SK-N-MC (cell line): ENCODE results near the gene LIM2.
"Not testable (repeated sequence)": the region's sequence is repeated elsewhere in the genome, so short reads cannot be mapped to it uniquely, and the experiment has no call there.

ENCODE experiments used
- DNase-seq: peaks from one replicate; pipeline ENCODE4 v3.0.0-alpha.2; 2011; ENCODE audit warnings: low read depth, low spot score
- H3K27ac ChIP-seq: fragments of 200-600 bp; sonication (generic); 2 replicates; pipeline ENCODE4 v1.5.1; 2016; ENCODE audit warnings: mixed run types
- H3K36me3 ChIP-seq: fragments of 200-600 bp; sonication (generic); 2 replicates; pipeline ENCODE4 v1.6.1; 2017; ENCODE audit warnings: antibody characterized with exemption, low read length, mixed read lengths; ENCODE audit not compliant: insufficient read depth
- H3K4me3 ChIP-seq: fragments of 200-600 bp; sonication (generic); 2 replicates; pipeline ENCODE4 v1.5.1; 2016
- H3K9ac ChIP-seq: fragments of 200-600 bp; sonication (generic); 2 replicates; pipeline ENCODE4 v1.8.0; 2017; ENCODE audit warnings: mixed run types, mixed read lengths; ENCODE audit not compliant: insufficient read length
- H3K9me3 ChIP-seq: fragments of 200-600 bp; sonication (generic); 2 replicates; pipeline ENCODE4 v1.6.1; 2017; ENCODE audit warnings: low read depth, mild to moderate bottlenecking, antibody characterized with exemption, low read length, moderate library complexity, mixed read lengths
- EZH2 ChIP-seq: fragments of 200-600 bp; sonication (generic); IDR thresholded peaks from one replicate; pipeline ENCODE4 v1.6.1; 2017; ENCODE audit warnings: antibody characterized with exemption
- FOXP2 ChIP-seq: optimal IDR thresholded peaks from 2 replicates; pipeline ENCODE3; 2011; ENCODE audit warnings: mild to moderate bottlenecking, moderate library complexity; ENCODE audit not compliant: insufficient read depth; ENCODE audit errors: extremely low read length, control extremely low read depth
- POLR2AphosphoS5 ChIP-seq: IDR thresholded peaks from 2 replicates; pipeline ENCODE4 v1.6.1; 2012; ENCODE audit warnings: mild to moderate bottlenecking, low read depth, low read length, borderline replicate concordance

LIM2 gene, protein sequence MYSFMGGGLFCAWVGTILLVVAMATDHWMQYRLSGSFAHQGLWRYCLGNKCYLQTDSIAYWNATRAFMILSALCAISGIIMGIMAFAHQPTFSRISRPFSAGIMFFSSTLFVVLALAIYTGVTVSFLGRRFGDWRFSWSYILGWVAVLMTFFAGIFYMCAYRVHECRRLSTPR

DNA sequence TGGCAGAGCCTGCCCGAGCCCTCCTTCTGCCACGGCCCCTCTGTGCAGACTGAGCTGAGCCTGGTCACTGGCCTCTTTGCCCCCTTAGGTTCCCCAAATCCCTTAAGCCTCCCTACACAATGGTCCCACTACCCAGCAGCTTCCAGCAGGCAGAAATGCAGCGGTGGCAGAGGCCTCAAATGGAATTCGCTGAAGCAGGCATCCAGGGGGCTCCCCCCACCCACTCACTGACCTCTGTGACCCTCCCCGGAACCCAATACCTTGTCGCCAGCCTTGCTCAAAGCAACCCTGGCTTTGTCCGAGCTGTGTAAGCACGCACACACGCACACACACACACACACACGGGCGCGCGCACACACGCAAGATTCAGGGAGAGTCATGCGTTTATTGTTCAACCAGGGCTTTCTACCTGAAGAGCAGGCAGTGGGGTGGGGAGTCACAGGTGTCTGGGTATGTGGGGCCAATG, at the start of gene LIM2:
Gene LIM2, minus strand, starts transcription at position 51 of the 466 bp plus-strand sequence. CDS start 531 bp downstream, outside the sequence.
- Histone ChIP-seq H3K4me3 (no peak within 1 kb of the TSS), H3K9ac (no peak within 1 kb of the TSS)

DNA sequence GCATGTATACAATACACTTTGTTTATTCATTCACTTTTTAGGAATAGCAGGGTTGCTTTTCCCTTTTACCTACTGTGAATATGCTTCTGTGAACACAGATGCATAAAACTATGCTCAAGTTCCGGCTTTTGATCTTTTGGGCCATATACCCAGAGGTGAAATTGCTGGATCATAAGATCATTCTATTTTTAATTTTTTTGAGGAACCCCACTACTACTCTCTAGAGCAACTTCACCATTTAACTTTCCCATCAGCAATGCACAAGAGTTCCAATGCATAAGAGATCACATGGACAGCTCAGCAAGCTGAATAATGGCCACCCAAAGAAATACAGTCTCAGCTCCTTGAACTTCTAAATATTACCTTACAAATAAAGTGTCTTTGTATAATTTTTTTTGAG, 46.7 kb upstream of the LIM2 start:
- H3K9me3 ChIP-seq = no peaks in the 10 kb centered on the region
- H3K4me3 ChIP-seq = no peak overlapping the region
- H3K27ac ChIP-seq = no peak overlapping the region
- no peak for DNase-seq
- no peaks in the 10 kb centered on the region for H3K36me3 ChIP-seq
- TF ChIP-seq EZH2 (no peak), FOXP2 (no peak)
- no peak overlapping the region for H3K9ac ChIP-seq

More for the DNA sequence above, at the start of gene LIM2:
- Histone ChIP-seq H3K36me3 (no peaks in the 10 kb centered on the region), H3K9me3 (no peaks in the 10 kb centered on the region), H3K27ac (no peak within 1 kb of the TSS)
- TF ChIP-seq EZH2 (no peak), FOXP2 (no peak), POLR2AphosphoS5 (no peak)
- no peak for DNase-seq

DNA sequence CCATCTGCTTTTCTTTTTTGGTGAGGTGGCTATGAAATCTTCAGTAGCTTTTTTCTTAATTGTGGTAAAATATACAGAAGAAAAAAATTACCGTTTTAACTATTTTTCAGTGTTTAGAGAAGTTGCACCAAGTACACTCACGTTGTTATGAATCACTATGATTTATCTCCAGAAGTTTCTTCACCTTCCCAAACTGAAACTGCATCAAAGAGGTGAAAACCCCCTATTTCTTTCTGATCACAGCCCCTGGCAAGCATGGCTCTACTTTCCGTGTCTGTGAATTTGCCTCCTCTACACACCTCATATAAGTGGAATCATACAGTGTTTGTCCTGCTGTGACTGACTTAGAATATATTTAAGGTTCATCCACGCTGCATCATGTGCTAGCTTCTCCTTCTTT, 45.3 kb upstream of the LIM2 start:
- Histone ChIP-seq H3K9me3 (no peaks in the 10 kb centered on the region), H3K9ac (no peak overlapping the region), H3K4me3 (no peak overlapping the region), H3K27ac (no peak overlapping the region), H3K36me3 (no peaks in the 10 kb centered on the region)
- TF ChIP-seq EZH2 = no peak
- no peak for DNase-seq

DNA sequence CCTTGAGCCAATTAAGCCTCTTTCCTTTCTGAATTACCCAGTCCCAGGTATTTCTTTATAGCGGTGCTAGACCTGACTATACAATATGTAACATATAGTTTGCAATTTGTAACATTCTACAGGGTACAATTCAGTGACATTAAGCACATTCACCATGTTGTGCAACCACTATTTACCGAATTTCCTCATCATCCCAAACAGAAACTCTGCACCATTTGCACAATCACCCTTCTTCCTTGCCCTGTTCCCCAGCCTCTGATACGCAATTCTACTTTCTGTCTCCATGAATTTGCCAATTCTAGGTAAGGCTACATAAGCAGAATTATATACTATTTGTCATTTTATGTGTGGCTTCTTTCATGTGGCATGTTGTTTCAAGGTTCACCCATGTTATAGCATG, 43.4 kb upstream of the LIM2 start:
- TF ChIP-seq EZH2 (no peak), FOXP2 (no peak)

DNA sequence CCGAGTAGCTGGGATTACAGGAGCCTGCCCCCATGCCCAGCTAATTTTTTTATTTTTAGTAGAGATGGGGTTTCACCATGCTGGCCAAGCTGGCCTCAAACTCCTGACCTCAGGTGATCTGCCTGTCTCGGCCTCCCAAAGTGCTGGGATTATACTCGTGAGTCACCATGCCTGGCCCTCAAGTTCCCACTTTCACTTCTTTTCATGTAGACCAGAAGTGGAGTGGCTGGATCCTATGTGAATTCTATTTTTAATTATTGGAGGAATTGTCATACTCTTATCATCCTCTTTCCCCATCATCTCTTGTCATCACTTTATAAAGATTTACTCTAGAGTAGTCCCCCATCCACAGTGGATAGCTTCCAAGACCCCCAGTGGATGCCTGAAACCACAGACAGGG, 42.4 kb upstream of the LIM2 start:
- Histone ChIP-seq H3K4me3 (no peak overlapping the region), H3K27ac (no peak overlapping the region)

More for the DNA sequence above, 43.4 kb upstream of the LIM2 start:
- Histone ChIP-seq H3K27ac (no peak overlapping the region), H3K9me3 (no peaks in the 10 kb centered on the region), H3K9ac (no peak overlapping the region), H3K36me3 (no peaks in the 10 kb centered on the region), H3K4me3 (no peak overlapping the region)
- DNase-seq = no peak

DNA sequence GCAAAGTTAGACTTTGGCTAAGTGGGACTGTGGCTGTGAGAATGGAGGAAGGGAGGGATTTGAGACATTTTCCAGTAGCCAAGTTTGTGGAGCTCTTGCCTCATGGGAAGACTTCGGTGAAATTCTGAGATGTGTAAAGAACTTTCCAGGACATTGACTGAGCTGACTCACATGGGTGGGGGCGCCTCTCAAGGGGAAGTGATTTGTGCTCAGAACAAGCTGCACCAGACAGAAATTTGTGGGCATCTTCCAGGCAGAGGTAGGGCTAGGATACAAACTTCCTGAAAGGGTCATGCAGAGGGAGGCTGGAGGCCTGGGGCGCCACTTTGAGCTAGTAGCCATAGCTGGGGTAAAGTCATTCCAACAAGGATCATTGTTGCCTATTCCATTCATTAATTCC, 39.4 kb upstream of the LIM2 start:
- Histone ChIP-seq H3K9ac (no peak overlapping the region), H3K4me3 (no peak overlapping the region), H3K9me3 (no peaks in the 10 kb centered on the region), H3K27ac (no peak overlapping the region), H3K36me3 (no peaks in the 10 kb centered on the region)
- no peak for DNase-seq
- TF ChIP-seq EZH2 (no peak), FOXP2 (no peak), POLR2AphosphoS5 (no peak)

More for the DNA sequence above, 42.4 kb upstream of the LIM2 start:
- no peak for TF ChIP-seq POLR2AphosphoS5
- no peak for TF ChIP-seq EZH2
- no peak for TF ChIP-seq FOXP2
- Histone ChIP-seq H3K36me3 (no peaks in the 10 kb centered on the region), H3K9ac (no peak overlapping the region), H3K9me3 (no peaks in the 10 kb centered on the region)
- no peak for DNase-seq

DNA sequence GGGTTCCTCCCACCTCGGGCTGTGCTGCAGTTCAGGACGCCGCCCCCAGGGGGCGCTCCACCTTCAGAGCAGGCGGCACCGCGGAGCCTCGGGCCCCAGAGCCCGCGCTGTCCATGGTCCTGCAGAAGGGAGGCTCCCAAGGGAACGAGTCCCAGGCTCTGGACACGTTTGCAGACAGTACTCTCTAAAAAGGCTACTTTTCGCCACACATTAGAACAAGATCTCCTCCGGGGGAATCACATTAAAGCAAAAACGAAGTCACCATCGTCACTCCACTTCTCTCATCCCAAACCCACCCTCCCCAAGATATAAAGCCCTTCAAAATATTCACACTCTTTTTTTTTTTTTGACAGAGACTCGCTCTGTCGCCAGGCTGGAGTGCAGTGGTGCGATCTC, 34.3 kb upstream of the LIM2 start:
- H3K36me3 ChIP-seq = no peaks in the 10 kb centered on the region
- no peak overlapping the region for H3K27ac ChIP-seq
- H3K4me3 ChIP-seq = no peak overlapping the region
- H3K9ac ChIP-seq = no peak overlapping the region
- no peak for DNase-seq
- no peaks in the 10 kb centered on the region for H3K9me3 ChIP-seq
- TF ChIP-seq FOXP2 (no peak), EZH2 (no peak), POLR2AphosphoS5 (no peak)

DNA sequence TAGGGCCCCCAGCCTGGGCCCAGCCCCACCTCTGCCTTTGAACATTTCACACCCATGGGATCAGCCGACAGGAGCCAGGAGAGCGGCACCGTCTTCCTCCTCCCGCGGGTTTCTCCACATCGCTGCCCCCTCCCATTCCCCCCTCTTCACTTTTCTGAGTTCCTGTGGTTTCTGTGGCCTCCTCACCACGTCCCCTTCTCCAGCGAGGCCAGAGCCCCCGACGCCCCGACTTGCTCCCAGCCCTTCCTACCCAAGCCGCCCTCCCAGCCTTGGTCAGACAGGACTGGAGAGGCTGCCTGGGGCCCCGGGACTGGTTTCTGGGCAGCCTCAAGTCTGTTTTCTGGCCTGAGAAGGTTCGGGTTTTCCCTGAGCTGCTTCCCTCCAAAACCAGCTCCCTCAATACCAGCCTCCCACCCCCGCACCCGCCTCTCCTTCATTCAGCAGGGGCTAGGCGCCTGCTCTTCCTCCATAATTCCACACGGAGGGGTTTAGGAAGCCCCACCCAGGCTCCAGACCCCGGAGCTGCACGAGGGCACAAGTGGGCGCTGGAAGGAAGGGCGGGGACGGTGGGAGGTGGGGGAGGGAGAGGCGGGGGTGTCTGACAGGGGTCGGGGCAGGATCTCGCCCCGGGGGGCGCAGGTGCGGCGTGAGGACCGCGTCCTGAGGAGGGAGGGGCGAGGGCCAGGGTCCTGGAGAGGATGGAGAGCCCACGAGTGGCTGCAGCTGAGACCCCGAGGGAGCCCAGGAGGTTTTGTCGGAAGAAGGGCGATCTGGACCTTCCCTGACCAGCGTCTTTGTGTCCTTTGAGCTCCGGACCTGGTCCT, 33.7 kb upstream of the LIM2 start:
- Histone ChIP-seq H3K36me3 (no peaks in the 10 kb centered on the region), H3K27ac (no peak overlapping the region), H3K4me3 (no peak overlapping the region), H3K9me3 (no peaks in the 10 kb centered on the region), H3K9ac (no peak overlapping the region)
- TF ChIP-seq EZH2 (no peak), FOXP2 (no peak), POLR2AphosphoS5 (no peak)
- no peak for DNase-seq

DNA sequence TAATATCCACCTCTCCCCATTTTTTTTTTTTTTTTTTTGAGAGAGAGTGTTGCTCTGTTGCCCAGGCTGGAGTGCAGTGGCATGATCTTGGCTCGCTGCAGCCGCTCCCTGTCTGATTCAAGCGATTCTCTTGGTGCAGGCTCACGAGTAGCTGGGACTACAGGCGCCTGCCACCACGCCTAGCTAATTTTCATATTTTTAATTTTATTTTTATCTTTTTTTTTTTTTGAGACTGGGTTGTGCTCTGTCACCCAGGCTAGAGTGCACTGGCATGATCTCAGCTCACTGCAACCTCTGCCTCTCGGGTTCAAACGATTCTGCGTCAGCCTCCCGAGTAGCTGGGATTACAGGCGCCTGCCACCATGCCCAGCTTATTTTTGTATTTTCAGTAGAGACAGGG, 32.7 kb upstream of the LIM2 start:
- not testable (repeated sequence) for DNase-seq, H3K9ac ChIP-seq, H3K4me3 ChIP-seq, H3K27ac ChIP-seq, H3K36me3 ChIP-seq, H3K9me3 ChIP-seq
